Keratinocyte (primary cell): ENCODE data around the gene MFRP.

ENCODE experiments used
- CTCF ChIP-seq, 3 experiments: IDR thresholded peaks in 1 of 3; conservative IDR thresholded peaks in 1 of 3; optimal IDR thresholded peaks in 1 of 3; 2 replicates in 2 of 3; 3 replicates in 1 of 3; pipeline versions ENCODE3 to v1.5.1; 2011; ENCODE audit warnings: low read length in 3 of 3, mild to moderate bottlenecking in 3 of 3, moderate library complexity in 2 of 3, control low read depth in 1 of 3, inconsistent platforms in 1 of 3; ENCODE audit not compliant: insufficient read depth in 2 of 3; ENCODE audit errors: extremely low read depth in 1 of 3
- EZH2 ChIP-seq: IDR thresholded peaks from one replicate; pipeline ENCODE4 v1.6.1; 2012; ENCODE audit warnings: inconsistent platforms, mild to moderate bottlenecking, low read length, moderate library complexity

GRCh38 chr11:119391275-119391674 lies 44.8 kb upstream of the MFRP start:
- no peak for TF ChIP-seq EZH2
- no peak for TF ChIP-seq CTCF (optimal IDR thresholded peaks at IDR 0.05 in 1 of 3, IDR thresholded peaks at IDR 0.05 in 1 of 3, conservative IDR thresholded peaks at IDR 0.05 in 1 of 3; ENCODE audit: extremely low read depth in 1 of 3, insufficient read depth in 2 of 3, low read length in 3 of 3)
